HCT116 (cell line): ENCODE measurements around the gene PAXIP1. TPM values are rescaled to one million over a fixed set of nuclear protein-coding genes. Genes with fewer than 3 reads are reported as not detected.

Experiments used
- ATAC-seq: fragments of 200-7000 bp; cut with Tn5 transposase; 2 replicates; pipeline ENCODE4 v1.9.1; 2020; ENCODE audit warnings: mild to moderate bottlenecking, moderate library complexity
- BruUV-seq: library from RNA; stranded (reverse); fragments of 400-500 nt; replicated peaks from 2 replicates; lab custom pipeline; 2021; lab: Mats Ljungman, UMichigan
- CTCF ChIA-PET: fragments of 300-600 bp; sonication (Branson Sonifier 250); formaldehyde crosslinking; loops from one replicate; lab custom pipeline; 2021; ENCODE audit warnings: antibody characterized with exemption; lab: Charles Lee
- POLR2A ChIA-PET: fragments of 300-600, 350-600 bp; sonication (Branson Sonifier 250); formaldehyde crosslinking; loops from one replicate; lab custom pipeline; 2021; ENCODE audit warnings: antibody characterized with exemption; lab: Charles Lee
- RAD21 ChIA-PET, 2 experiments: fragments of 300-600 bp; sonication (Branson Sonifier 250); formaldehyde crosslinking; loops; one replicate each; lab custom pipeline; 2023; ENCODE audit warnings: low total read pairs in 2 of 2; ENCODE audit not compliant: uncharacterized antibody in 2 of 2, unreplicated experiment in 2 of 2, low non-redundant PET in 1 of 2; lab: Charles Lee
- DNase-seq: peaks from one replicate; pipeline ENCODE4 v3.0.0-alpha.2; 2010; ENCODE audit warnings: low read depth, low spot score
- H2AFZ ChIP-seq: fragments of 200-600 bp; shearing (Covaris generic), sonication (generic); 2 replicates; pipeline ENCODE4 v1.6.1; 2017; ENCODE audit warnings: low read depth, mixed run types, mixed read lengths, antibody characterized with exemption, low read length; ENCODE audit not compliant: poor library complexity, severe bottlenecking
- H3K27ac ChIP-seq: 2 replicates; pipeline ENCODE4 v1.5.1; 2012; ENCODE audit warnings: low read depth, low read length
- H3K27me3 ChIP-seq: fragments of 200-600 bp; sonication (generic); 2 replicates; pipeline ENCODE4 v1.6.1; 2016; ENCODE audit warnings: mixed run types, low read length, mixed read lengths; ENCODE audit not compliant: insufficient read depth
- H3K36me3 ChIP-seq, 2 experiments: fragments of 200-500 bp in 1 of 2; fragments of 200-600 bp in 1 of 2; sonication (Bioruptor generic) in 1 of 2; sonication (generic) in 1 of 2; 2 replicates each; pipeline versions ENCODE4 v1.5.1 to v1.6.1; 2014 to 2016; ENCODE audit warnings: low read length in 2 of 2, inconsistent platforms in 1 of 2, mixed read lengths in 1 of 2, mixed run types in 1 of 2; ENCODE audit not compliant: insufficient read depth in 2 of 2, control insufficient read depth in 1 of 2
- H3K4me1 ChIP-seq, 2 experiments: fragments of 200-600 bp in 1 of 2; sonication (generic) in 1 of 2; 2 replicates each; pipeline versions ENCODE4 v1.5.1 to v1.6.1; 2012 to 2017; ENCODE audit warnings: low read length in 2 of 2, inconsistent platforms in 1 of 2, mild to moderate bottlenecking in 1 of 2, mixed read lengths in 1 of 2, mixed run types in 1 of 2, moderate library complexity in 1 of 2; ENCODE audit not compliant: insufficient read depth in 2 of 2, control insufficient read depth in 1 of 2
- H3K4me2 ChIP-seq: fragments of 200-600 bp; sonication (generic); 2 replicates; pipeline ENCODE4 v1.6.1; 2017; ENCODE audit warnings: mixed run types, low read length, mixed read lengths
- H3K4me3 ChIP-seq, 2 experiments: fragments of 200-600 bp in 1 of 2; sonication (generic) in 1 of 2; replicated peaks in 1 of 2; 2 replicates each; pipeline ENCODE4 v1.5.1; 2011 to 2016; ENCODE audit warnings: low read length in 2 of 2, control low read depth in 1 of 2, low read depth in 1 of 2, mild to moderate bottlenecking in 1 of 2, mixed read lengths in 1 of 2, mixed run types in 1 of 2
- H3K79me2 ChIP-seq: fragments of 200-600 bp; sonication (generic); 2 replicates; pipeline ENCODE4 v1.6.1; 2017; ENCODE audit warnings: mild to moderate bottlenecking, mixed run types, low read length, moderate library complexity, mixed read lengths; ENCODE audit not compliant: insufficient read depth
- H3K9ac ChIP-seq: fragments of 200-600 bp; sonication (generic); 2 replicates; pipeline ENCODE4 v1.6.1; 2016; ENCODE audit warnings: low read length, mixed read lengths
- H3K9me2 ChIP-seq: fragments of 200-600 bp; sonication (generic), shearing (Covaris generic); 2 replicates; pipeline ENCODE4 v1.6.1; 2017; ENCODE audit warnings: mixed run types, mild to moderate bottlenecking, moderate library complexity; ENCODE audit not compliant: insufficient read depth
- H3K9me3 ChIP-seq, 2 experiments: fragments of 200-500 bp in 1 of 2; fragments of 200-600 bp in 1 of 2; sonication (Bioruptor generic) in 1 of 2; sonication (generic) in 1 of 2; 2 replicates each; pipeline ENCODE4 v1.6.1; 2014 to 2017; ENCODE audit warnings: low read length in 2 of 2, mixed read lengths in 2 of 2, inconsistent platforms in 1 of 2, low read depth in 1 of 2, mild to moderate bottlenecking in 1 of 2, mixed run types in 1 of 2, moderate library complexity in 1 of 2; ENCODE audit not compliant: control insufficient read depth in 1 of 2, insufficient read depth in 1 of 2
- H4K20me1 ChIP-seq: fragments of 200-600 bp; sonication (generic), shearing (Covaris generic); 2 replicates; pipeline ENCODE4 v1.6.1; 2017; ENCODE audit warnings: mixed run types, mild to moderate bottlenecking, moderate library complexity; ENCODE audit not compliant: insufficient read depth
- CEBPB ChIP-seq: IDR thresholded peaks from 2 replicates; pipeline ENCODE4 v1.6.1; 2012; ENCODE audit warnings: low read depth
- CTCF ChIP-seq, 3 experiments: fragments of 200-600 bp in 1 of 3; sonication (generic) in 1 of 3; IDR thresholded peaks in 2 of 3; conservative IDR thresholded peaks in 1 of 3; 2 replicates each; pipeline ENCODE4 v1.5.1; 2012 to 2017; ENCODE audit warnings: low read depth in 2 of 3, low read length in 2 of 3, antibody characterized with exemption in 1 of 3, borderline replicate concordance in 1 of 3, control low read depth in 1 of 3, mild to moderate bottlenecking in 1 of 3, mixed read lengths in 1 of 3, mixed run types in 1 of 3, moderate library complexity in 1 of 3; ENCODE audit not compliant: insufficient read depth in 1 of 3
- EGR1 ChIP-seq: IDR thresholded peaks from 2 replicates; pipeline ENCODE4 v1.6.1; 2012; ENCODE audit warnings: low read depth
- ELF1 ChIP-seq: IDR thresholded peaks from 2 replicates; pipeline ENCODE4 v1.6.1; 2012; ENCODE audit warnings: low read depth, borderline replicate concordance
- EZH2phosphoT487 ChIP-seq: fragments of 200-600 bp; IDR thresholded peaks from 2 replicates; pipeline ENCODE4 v1.6.1; 2018; ENCODE audit warnings: antibody characterized with exemption, borderline replicate concordance
- JUND ChIP-seq: IDR thresholded peaks from 2 replicates; pipeline ENCODE4 v1.6.1; 2012
- MAX ChIP-seq: IDR thresholded peaks from 2 replicates; pipeline ENCODE4 v1.6.1; 2012
- POLR2A ChIP-seq: IDR thresholded peaks from 2 replicates; pipeline ENCODE4 v1.7.0; 2011; ENCODE audit warnings: borderline replicate concordance; ENCODE audit not compliant: insufficient read depth, insufficient read length; ENCODE audit errors: extremely low read depth
- POLR2AphosphoS5 ChIP-seq: IDR thresholded peaks from 2 replicates; pipeline ENCODE4 v1.6.1; 2011; ENCODE audit warnings: mild to moderate bottlenecking, low read depth, low read length, moderate library complexity
- RAD21 ChIP-seq: IDR thresholded peaks from 2 replicates; pipeline ENCODE4 v1.6.1; 2012; ENCODE audit warnings: low read depth, mild to moderate bottlenecking
- SRF ChIP-seq: IDR thresholded peaks from 2 replicates; pipeline ENCODE4 v1.6.1; 2012; ENCODE audit warnings: low read depth
- TCF7L2 ChIP-seq: IDR thresholded peaks from 2 replicates; pipeline ENCODE4 v1.7.0; 2011; ENCODE audit warnings: borderline replicate concordance, inconsistent platforms; ENCODE audit not compliant: insufficient read depth, insufficient read length; ENCODE audit errors: extremely low read depth
- ZFX ChIP-seq: fragments of 450-650 bp; IDR thresholded peaks from 2 replicates; pipeline ENCODE4 v1.6.1; 2017
- ZNF274 ChIP-seq: fragments of 200-500 bp; sonication (Bioruptor generic); IDR thresholded peaks from 2 replicates; pipeline ENCODE4 v1.6.1; 2014; ENCODE audit warnings: mild to moderate bottlenecking, low read depth, low read length, inconsistent platforms
- intact Hi-C: fragments of 100-400 bp; cut with micrococcal nuclease; formaldehyde crosslinking; loops from 2 replicates; pipeline ENCODE4 v1.10.0; 2022
- total RNA-seq: library from RNA; stranded (reverse); gene quantifications from one replicate; pipeline ENCODE4 v1.2.1, GENCODE V29; 2021; ENCODE audit not compliant: unreplicated experiment

The PAXIP1 gene
- total RNA-seq, 1 experiment from 2014 or later: 20.4 TPM

- no TSS peak for BruUV-seq
- ChIA-PET RAD21 (no interaction called here), CTCF (no interaction called here), POLR2A (no interaction called here)
- intact Hi-C loops: no loop called here
- Histone ChIP-seq H3K9me3 (no peaks in the 10 kb centered on the region), H3K79me2 (no peaks in the 10 kb centered on the region), H3K9ac (no peak overlapping the region), H4K20me1 (no peaks in the 10 kb centered on the region; the same call in 1 of the 2 replicates), H3K9me2 (no peaks in the 10 kb centered on the region), H3K4me1 (peaks cover 0 to 3% of the 10 kb centered on the region in 2 experiments; a peak in 1 of 4 replicates), H3K27ac (no peak overlapping the region), H3K36me3 (no peaks in the 10 kb centered on the region), H3K4me2 (no peak overlapping the region), H3K4me3 (no peak overlapping the region), H3K27me3 (no peaks in the 10 kb centered on the region), H2AFZ (no peak overlapping the region)
- TF ChIP-seq ELF1 (no peak), EGR1 (no peak), CEBPB (no peak), CTCF (IDR thresholded peaks at IDR 0.05 in 2 of 3, conservative IDR thresholded peaks at IDR 0.05 in 1 of 3; ENCODE audit: borderline replicate concordance in 1 of 3, insufficient read depth in 1 of 3, low read depth in 2 of 3, low read length in 2 of 3) (no peak), POLR2A (no peak), ZFX (no peak), TCF7L2 (no peak), POLR2AphosphoS5 (no peak), RAD21 (no peak), ZNF274 (no peak), EZH2phosphoT487 (no peak), JUND (no peak), MAX (no peak), SRF (no peak)
- no peak for ATAC-seq
- DNase-seq: no peak
These were observed 8.2 kb upstream of the PAXIP1 start for GRCh38 chr7:155011086-155011485.
